ENCODE data around the gene GALNT7.
"Not testable (repeated sequence)": the region's sequence is repeated elsewhere in the genome, so short reads cannot be mapped to it uniquely, and the experiment has no call there.

The GALNT7 gene, protein sequence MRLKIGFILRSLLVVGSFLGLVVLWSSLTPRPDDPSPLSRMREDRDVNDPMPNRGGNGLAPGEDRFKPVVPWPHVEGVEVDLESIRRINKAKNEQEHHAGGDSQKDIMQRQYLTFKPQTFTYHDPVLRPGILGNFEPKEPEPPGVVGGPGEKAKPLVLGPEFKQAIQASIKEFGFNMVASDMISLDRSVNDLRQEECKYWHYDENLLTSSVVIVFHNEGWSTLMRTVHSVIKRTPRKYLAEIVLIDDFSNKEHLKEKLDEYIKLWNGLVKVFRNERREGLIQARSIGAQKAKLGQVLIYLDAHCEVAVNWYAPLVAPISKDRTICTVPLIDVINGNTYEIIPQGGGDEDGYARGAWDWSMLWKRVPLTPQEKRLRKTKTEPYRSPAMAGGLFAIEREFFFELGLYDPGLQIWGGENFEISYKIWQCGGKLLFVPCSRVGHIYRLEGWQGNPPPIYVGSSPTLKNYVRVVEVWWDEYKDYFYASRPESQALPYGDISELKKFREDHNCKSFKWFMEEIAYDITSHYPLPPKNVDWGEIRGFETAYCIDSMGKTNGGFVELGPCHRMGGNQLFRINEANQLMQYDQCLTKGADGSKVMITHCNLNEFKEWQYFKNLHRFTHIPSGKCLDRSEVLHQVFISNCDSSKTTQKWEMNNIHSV

GRCh38 chr4:173168396-173169177 is at the start of gene GALNT7:
Gene GALNT7, plus strand, starts transcription at chr4:173168811. Its CDS starts 25 bp downstream, at chr4:173168836.
- Histone ChIP-seq H3K9me3 (ENCODE audit: insufficient read depth, low read length) (no peaks in the 10 kb centered on the region), H3K27me3 (ENCODE audit: low read depth, low read length) (no peaks in the 10 kb centered on the region), H3K79me2 (ENCODE audit: low read length) (peaks cover 39% of the 10 kb centered on the region)

DNA sequence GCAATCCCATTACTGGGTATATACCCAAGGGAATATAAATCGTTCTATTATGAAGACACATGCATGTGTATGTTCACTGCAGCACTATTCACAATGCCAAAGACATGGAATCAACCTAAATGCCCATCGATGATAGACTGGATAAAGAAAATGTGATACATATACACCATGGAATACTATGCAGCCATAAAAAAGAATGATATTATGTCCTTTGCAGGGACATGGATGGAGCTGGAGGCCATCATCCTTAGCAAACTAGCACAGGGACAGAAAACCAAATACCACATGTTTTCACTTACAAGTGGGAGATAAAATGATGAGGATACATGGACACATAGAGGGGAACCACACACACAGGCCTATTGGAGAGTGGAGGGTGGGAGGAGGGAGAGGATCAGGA is 49.8 kb upstream of the GALNT7 start:
- H3K79me2 ChIP-seq (ENCODE audit: low read length); H3K4me2 ChIP-seq (ENCODE audit: low read length); H4K20me1 ChIP-seq (ENCODE audit: insufficient read depth, low read length); H3K4me3 ChIP-seq (ENCODE audit: low read length); H3K9me3 ChIP-seq (ENCODE audit: insufficient read depth, low read length); H3K9ac ChIP-seq (ENCODE audit: low read length); H3K27me3 ChIP-seq (ENCODE audit: low read depth, low read length); H2AFZ ChIP-seq (ENCODE audit: low read depth, low read length); H3K36me3 ChIP-seq (replicated peaks; ENCODE audit: low read depth, low read length); H3K27ac ChIP-seq (ENCODE audit: low read length): not testable (repeated sequence)
- peaks cover 44% of the 10 kb centered on the region for H3K4me1 ChIP-seq (ENCODE audit: low read length)

More at GRCh38 chr4:173168396-173169177, at the start of gene GALNT7:
- Histone ChIP-seq H3K36me3 (replicated peaks; ENCODE audit: low read depth, low read length) (peaks cover 21% of the 10 kb centered on the region), H3K4me1 (ENCODE audit: low read length) (peaks cover 20% of the 10 kb centered on the region), H2AFZ (ENCODE audit: low read depth, low read length) (peak within 1 kb of the TSS; percentile 89), H4K20me1 (ENCODE audit: insufficient read depth, low read length) (peaks cover 16% of the 10 kb centered on the region; the same call in 1 of the 2 replicates), H3K4me2 (ENCODE audit: low read length) (peak within 1 kb of the TSS; percentile 85), H3K4me3 (ENCODE audit: low read length) (peak within 1 kb of the TSS; percentile 84), H3K27ac (ENCODE audit: low read length) (peak within 1 kb of the TSS; percentile 71), H3K9ac (ENCODE audit: low read length) (peak within 1 kb of the TSS; percentile 86)
- TF ChIP-seq CTCF (IDR thresholded peaks at IDR 0.05; ENCODE audit: low read depth, low read length) (no peak), EZH2phosphoT487 (IDR thresholded peaks at IDR 0.05; ENCODE audit: low read depth) (no peak)

DNA sequence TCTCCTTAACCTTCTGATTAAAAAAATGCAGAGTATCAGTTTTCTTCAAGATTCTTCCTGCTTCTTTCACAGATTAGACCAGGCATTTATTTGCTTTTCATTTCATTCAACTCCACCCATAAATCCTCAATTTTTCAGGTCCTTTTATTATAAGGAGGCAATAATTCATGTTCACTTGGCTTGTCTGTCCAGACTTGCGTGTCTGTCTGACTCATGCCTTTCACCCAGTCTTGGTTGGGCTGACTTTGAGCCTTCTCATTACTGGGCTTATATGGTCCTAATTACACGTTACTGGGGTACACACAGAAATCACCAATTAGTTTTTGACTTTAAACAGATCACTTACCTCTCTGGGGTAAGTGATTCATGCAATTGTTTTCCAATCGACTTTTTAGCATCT is 48.8 kb upstream of the GALNT7 start:
- Histone ChIP-seq H2AFZ (ENCODE audit: low read depth, low read length) (no peak overlapping the region), H3K4me2 (ENCODE audit: low read length) (no peak overlapping the region), H3K4me3 (ENCODE audit: low read length) (no peak overlapping the region), H3K79me2 (ENCODE audit: low read length) (no peaks in the 10 kb centered on the region), H3K9ac (ENCODE audit: low read length) (no peak overlapping the region), H3K27me3 (ENCODE audit: low read depth, low read length) (no peaks in the 10 kb centered on the region), H3K36me3 (replicated peaks; ENCODE audit: low read depth, low read length) (no peaks in the 10 kb centered on the region), H3K9me3 (ENCODE audit: insufficient read depth, low read length) (peaks cover 7% of the 10 kb centered on the region; the same call in 1 of the 2 replicates), H4K20me1 (ENCODE audit: insufficient read depth, low read length) (no peaks in the 10 kb centered on the region), H3K27ac (ENCODE audit: low read length) (no peak overlapping the region), H3K4me1 (ENCODE audit: low read length) (peaks cover 47% of the 10 kb centered on the region)
- TF ChIP-seq EZH2phosphoT487 (IDR thresholded peaks at IDR 0.05; ENCODE audit: low read depth) (no peak), CTCF (IDR thresholded peaks at IDR 0.05; ENCODE audit: low read depth, low read length) (no peak)

- H2AFZ ChIP-seq (ENCODE audit: low read depth, low read length), result no peak overlapping the region
- H3K4me2 ChIP-seq (ENCODE audit: low read length), result peak overlapping the region; percentile 46
Measured at GRCh38 chr4:173121076-173121561, 47.5 kb upstream of the GALNT7 start.

More at GRCh38 chr4:173121076-173121561, 47.5 kb upstream of the GALNT7 start:
- H3K27ac ChIP-seq (ENCODE audit: low read length), result peak overlapping the region; percentile 3; the same call in 1 of the 2 replicates
- H3K4me1 ChIP-seq (ENCODE audit: low read length), result peaks cover 55% of the 10 kb centered on the region
- no peak for TF ChIP-seq EZH2phosphoT487 (IDR thresholded peaks at IDR 0.05; ENCODE audit: low read depth)
- no peak for TF ChIP-seq CTCF (IDR thresholded peaks at IDR 0.05; ENCODE audit: low read depth, low read length)
- no peaks in the 10 kb centered on the region for H3K36me3 ChIP-seq (replicated peaks; ENCODE audit: low read depth, low read length)
- no peaks in the 10 kb centered on the region for H4K20me1 ChIP-seq (ENCODE audit: insufficient read depth, low read length)
- H3K9ac ChIP-seq (ENCODE audit: low read length), result no peak overlapping the region
- no peak overlapping the region; the same call in 1 of the 2 replicates for H3K4me3 ChIP-seq (ENCODE audit: low read length)
- H3K27me3 ChIP-seq (ENCODE audit: low read depth, low read length), result no peaks in the 10 kb centered on the region
- no peaks in the 10 kb centered on the region for H3K79me2 ChIP-seq (ENCODE audit: low read length)
- peaks cover 7% of the 10 kb centered on the region; the same call in 1 of the 2 replicates for H3K9me3 ChIP-seq (ENCODE audit: insufficient read depth, low read length)
